Measurements from ENCODE around the gene CTCFL. TPM values are rescaled to one million over a fixed set of nuclear protein-coding genes. Genes with fewer than 3 reads are reported as not detected.

CTCFL gene
- total RNA-seq, 1 donor from 2014 or later: 0.27 TPM

DNA sequence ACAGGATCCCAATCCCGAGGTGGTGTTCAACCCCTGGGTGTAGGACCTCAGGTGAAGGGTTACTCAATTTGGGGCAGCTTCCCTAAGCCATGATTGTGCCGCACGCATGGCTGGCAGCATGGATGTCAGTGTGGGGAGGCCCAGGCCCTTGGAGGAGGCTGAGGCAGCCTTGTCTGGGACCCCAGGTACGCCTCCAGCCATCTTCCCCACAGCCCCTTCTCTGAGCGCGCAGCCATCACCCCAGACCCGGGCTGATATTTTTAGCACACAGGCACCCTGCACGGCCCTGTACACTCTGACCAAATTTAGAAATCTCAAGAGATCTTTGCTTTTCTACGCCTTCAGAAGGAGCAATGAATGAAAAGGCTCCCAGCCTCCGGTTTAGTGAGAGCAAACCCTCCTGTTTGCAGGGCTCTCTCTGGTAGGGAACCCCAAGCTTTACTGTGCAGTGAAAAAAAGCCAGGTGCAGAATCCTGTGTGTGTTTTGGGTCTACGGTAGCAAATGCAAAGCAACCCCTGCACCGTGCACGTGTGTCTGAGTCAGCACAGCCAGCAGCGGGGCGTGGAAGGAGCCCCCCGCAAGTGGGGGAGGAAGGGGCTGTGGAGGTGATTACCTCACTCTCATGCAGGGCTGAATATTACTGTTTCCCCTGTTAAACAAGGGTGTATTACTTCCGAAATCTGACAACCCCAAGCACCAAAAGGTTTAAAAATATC, 44.3 kb downstream of the CTCFL start:
- TF ChIP-seq, protein P1, sequence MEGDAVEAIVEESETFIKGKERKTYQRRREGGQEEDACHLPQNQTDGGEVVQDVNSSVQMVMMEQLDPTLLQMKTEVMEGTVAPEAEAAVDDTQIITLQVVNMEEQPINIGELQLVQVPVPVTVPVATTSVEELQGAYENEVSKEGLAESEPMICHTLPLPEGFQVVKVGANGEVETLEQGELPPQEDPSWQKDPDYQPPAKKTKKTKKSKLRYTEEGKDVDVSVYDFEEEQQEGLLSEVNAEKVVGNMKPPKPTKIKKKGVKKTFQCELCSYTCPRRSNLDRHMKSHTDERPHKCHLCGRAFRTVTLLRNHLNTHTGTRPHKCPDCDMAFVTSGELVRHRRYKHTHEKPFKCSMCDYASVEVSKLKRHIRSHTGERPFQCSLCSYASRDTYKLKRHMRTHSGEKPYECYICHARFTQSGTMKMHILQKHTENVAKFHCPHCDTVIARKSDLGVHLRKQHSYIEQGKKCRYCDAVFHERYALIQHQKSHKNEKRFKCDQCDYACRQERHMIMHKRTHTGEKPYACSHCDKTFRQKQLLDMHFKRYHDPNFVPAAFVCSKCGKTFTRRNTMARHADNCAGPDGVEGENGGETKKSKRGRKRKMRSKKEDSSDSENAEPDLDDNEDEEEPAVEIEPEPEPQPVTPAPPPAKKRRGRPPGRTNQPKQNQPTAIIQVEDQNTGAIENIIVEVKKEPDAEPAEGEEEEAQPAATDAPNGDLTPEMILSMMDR (IDR thresholded peaks at IDR 0.05; ENCODE audit: unreplicated experiment): no peak
- Mint-ChIP-seq H3K36me3 (peaks cover 1% of the 10 kb centered on the region), H3K27me3 (ENCODE audit: low read depth) (no peaks in the 10 kb centered on the region), H3K27ac (no peak overlapping the region), H3K4me3 (no peak overlapping the region), H3K4me1 (peaks cover 10% of the 10 kb centered on the region), H3K9me3 (peaks cover 5% of the 10 kb centered on the region)
- DNase-seq (ENCODE audit: low spot score in 2 of 2, unreplicated experiment in 2 of 2): no peak

DNA sequence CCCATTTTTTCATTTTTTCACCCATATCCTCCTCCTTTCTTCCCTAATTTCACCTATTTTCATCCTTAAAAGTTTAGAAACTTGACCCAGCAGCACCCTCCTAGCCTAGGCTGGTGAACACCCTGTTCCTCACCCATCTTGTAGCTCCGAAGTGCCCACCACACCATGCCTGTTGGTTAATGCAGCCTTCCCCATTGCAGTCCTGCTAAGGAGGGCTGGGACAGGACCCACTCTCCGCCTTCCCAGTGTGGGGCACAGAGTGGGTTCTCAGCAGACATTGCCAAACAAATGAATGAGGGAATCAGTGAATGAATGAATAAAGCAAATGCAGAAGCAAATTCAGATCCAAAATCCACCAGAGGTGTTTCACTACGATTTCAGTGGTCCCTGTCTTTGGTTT, 45.7 kb downstream of the CTCFL start:
- TF ChIP-seq, protein P1 (IDR thresholded peaks at IDR 0.05; ENCODE audit: unreplicated experiment): no peak
- Mint-ChIP-seq H3K27me3 (ENCODE audit: low read depth) (no peaks in the 10 kb centered on the region), H3K9me3 (no peaks in the 10 kb centered on the region), H3K4me3 (no peak overlapping the region), H3K27ac (no peak overlapping the region), H3K36me3 (no peaks in the 10 kb centered on the region), H3K4me1 (peaks cover 10% of the 10 kb centered on the region)
- no peak for DNase-seq (ENCODE audit: low spot score in 2 of 2, unreplicated experiment in 2 of 2)

DNA sequence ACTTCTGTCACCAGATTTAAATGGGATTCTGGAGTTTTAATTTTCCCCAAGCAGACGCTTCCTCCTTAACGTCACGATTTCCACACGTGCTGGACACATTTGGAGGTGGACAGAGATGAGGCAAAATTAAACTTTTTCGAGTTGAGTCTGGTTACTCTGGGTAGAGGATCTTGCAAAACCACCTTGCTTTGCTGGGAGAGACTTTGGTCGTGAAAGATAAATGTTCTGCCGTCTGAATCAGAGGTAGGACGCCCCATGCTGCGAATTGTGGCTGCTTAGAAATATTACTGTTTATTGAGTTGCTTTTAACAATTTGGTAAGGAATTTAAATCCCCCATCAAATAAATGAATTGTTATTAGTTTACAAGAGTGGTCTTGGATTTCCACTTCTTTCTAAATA, 46.8 kb downstream of the CTCFL start:
- H3K4me3 Mint-ChIP-seq: no peak overlapping the region
- H3K4me1 Mint-ChIP-seq: peaks cover 13% of the 10 kb centered on the region
- no peak for DNase-seq (ENCODE audit: low spot score in 2 of 2, unreplicated experiment in 2 of 2)
- H3K36me3 Mint-ChIP-seq: no peaks in the 10 kb centered on the region
- H3K27me3 Mint-ChIP-seq (ENCODE audit: low read depth): no peaks in the 10 kb centered on the region
- no peaks in the 10 kb centered on the region for H3K9me3 Mint-ChIP-seq
- no peak overlapping the region for H3K27ac Mint-ChIP-seq
- TF ChIP-seq, protein P1 (IDR thresholded peaks at IDR 0.05; ENCODE audit: unreplicated experiment): no peak

DNA sequence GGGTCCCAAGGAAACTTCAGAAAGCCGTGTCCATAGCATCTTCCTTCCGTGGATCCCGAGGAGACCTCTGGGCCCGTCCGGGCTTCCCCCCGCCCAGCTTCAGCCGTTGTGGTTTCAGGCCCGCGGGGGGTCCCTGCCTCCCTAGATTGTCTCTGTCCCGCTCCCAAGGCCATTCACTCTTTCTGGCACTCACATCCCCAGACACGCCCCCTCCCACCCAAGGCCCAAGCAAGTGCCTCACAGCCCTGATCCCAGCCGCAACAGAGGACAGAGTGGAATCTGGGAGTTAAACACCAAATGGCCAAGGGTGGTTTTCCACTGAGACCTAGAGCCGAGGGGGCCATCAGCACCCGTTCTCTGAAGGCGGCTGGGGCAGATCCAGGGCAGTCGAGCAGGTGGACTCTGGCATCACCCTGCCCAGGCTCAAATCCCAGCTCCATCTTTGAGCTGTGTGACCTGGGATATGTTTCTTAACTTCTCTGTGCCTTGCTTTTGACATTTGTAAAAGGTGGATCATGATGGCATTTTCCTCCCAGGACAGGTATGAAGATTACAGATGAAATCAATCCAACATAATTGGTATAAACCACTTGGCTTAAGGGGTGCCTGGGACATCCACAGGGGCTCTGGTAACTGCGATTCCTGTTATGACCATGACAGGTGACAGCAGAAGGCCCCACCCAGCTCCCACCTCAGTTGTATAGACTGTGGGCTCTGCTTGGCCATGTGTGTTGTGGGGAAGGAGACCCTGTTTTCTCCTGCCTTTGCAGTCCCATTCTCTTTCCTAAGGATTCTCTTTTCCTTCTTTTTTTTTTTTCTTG, 48.1 kb downstream of the CTCFL start:
- H3K4me1 Mint-ChIP-seq: peaks cover 14% of the 10 kb centered on the region
- no peaks in the 10 kb centered on the region for H3K36me3 Mint-ChIP-seq
- DNase-seq (ENCODE audit: low spot score in 2 of 2, unreplicated experiment in 2 of 2): no peak
- no peaks in the 10 kb centered on the region for H3K9me3 Mint-ChIP-seq
- TF ChIP-seq, protein P1 (IDR thresholded peaks at IDR 0.05; ENCODE audit: unreplicated experiment): no peak
- no peak overlapping the region for H3K27ac Mint-ChIP-seq
- H3K27me3 Mint-ChIP-seq (ENCODE audit: low read depth): no peaks in the 10 kb centered on the region
- H3K4me3 Mint-ChIP-seq: no peak overlapping the region

DNA sequence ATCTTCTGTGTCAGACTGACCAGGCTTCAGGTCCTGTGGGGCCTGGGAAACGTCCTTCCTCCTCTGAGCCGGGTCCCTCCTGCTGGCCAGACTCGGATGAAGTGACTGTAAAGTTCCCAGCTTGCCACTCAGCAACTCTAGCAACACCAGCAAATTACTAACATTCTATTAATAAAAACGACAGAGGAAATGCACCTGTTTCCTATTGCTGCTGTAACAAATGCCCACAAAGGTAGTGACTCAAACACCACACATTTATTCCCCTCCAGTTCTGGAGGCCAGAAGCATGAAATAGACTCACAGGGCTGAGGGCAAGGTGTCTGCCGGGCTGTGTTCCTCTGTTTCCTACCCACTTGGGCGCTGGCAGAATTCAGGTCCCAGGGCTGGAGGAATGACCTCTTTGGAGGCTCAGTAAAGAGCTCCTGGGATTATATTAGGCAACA, 48.8 kb downstream of the CTCFL start:
- TF ChIP-seq, protein P1 (IDR thresholded peaks at IDR 0.05; ENCODE audit: unreplicated experiment): no peak
- peaks cover 16% of the 10 kb centered on the region for H3K4me1 Mint-ChIP-seq
- H3K36me3 Mint-ChIP-seq: no peaks in the 10 kb centered on the region
- H3K9me3 Mint-ChIP-seq: no peaks in the 10 kb centered on the region
- no peak overlapping the region for H3K27ac Mint-ChIP-seq
- no peak overlapping the region for H3K4me3 Mint-ChIP-seq
- DNase-seq (ENCODE audit: low spot score in 2 of 2, unreplicated experiment in 2 of 2): no peak
- H3K27me3 Mint-ChIP-seq (ENCODE audit: low read depth): no peaks in the 10 kb centered on the region

Data from mesothelial cell of epicardium (in vitro differentiated cells).